Loucy (cell line): Measurements from ENCODE around the gene TNIP1.

Experiments
- EZH2phosphoT487 ChIP-seq: fragments of 200-600 bp; IDR thresholded peaks from 2 replicates; pipeline ENCODE4 v1.6.1; 2018; ENCODE audit warnings: antibody characterized with exemption, mild to moderate bottlenecking, moderate library complexity, borderline replicate concordance
- TF ChIP-seq, protein P1 (sequence below): fragments of 200-600 bp; sonication (generic); conservative IDR thresholded peaks from 2 replicates; pipeline ENCODE4 v1.5.1; 2014; ENCODE audit warnings: mild to moderate bottlenecking, antibody characterized with exemption, low read length

GRCh38 chr5:151094852-151095245 lies 14.0 kb upstream of the TNIP1 start:
- no peak for TF ChIP-seq EZH2phosphoT487
- TF ChIP-seq, protein P1, sequence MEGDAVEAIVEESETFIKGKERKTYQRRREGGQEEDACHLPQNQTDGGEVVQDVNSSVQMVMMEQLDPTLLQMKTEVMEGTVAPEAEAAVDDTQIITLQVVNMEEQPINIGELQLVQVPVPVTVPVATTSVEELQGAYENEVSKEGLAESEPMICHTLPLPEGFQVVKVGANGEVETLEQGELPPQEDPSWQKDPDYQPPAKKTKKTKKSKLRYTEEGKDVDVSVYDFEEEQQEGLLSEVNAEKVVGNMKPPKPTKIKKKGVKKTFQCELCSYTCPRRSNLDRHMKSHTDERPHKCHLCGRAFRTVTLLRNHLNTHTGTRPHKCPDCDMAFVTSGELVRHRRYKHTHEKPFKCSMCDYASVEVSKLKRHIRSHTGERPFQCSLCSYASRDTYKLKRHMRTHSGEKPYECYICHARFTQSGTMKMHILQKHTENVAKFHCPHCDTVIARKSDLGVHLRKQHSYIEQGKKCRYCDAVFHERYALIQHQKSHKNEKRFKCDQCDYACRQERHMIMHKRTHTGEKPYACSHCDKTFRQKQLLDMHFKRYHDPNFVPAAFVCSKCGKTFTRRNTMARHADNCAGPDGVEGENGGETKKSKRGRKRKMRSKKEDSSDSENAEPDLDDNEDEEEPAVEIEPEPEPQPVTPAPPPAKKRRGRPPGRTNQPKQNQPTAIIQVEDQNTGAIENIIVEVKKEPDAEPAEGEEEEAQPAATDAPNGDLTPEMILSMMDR, result no peak
